Measurements from ENCODE around the gene TPGS2. TPM values are rescaled to one million over a fixed set of nuclear protein-coding genes. Genes with fewer than 3 reads are reported as not detected.

TPGS2 gene
- total RNA-seq, 1 donor from 2014 or later: 138 TPM

- no peaks in the 10 kb centered on the region for H3K36me3 Mint-ChIP-seq (ENCODE audit: low read depth, unreplicated experiment)
- no peak for TF ChIP-seq CTCF (IDR thresholded peaks at IDR 0.05; ENCODE audit: unreplicated experiment)
- no peak for DNase-seq (ENCODE audit: low spot score)
- no peak overlapping the region for H3K27ac Mint-ChIP-seq (ENCODE audit: unreplicated experiment)
- H3K4me3 Mint-ChIP-seq (ENCODE audit: unreplicated experiment): no peak overlapping the region
- peaks cover 4% of the 10 kb centered on the region for H3K27me3 Mint-ChIP-seq (ENCODE audit: unreplicated experiment)
- H3K4me1 Mint-ChIP-seq (ENCODE audit: unreplicated experiment): peaks cover 1% of the 10 kb centered on the region
- H3K9me3 Mint-ChIP-seq (ENCODE audit: unreplicated experiment): no peaks in the 10 kb centered on the region
These were observed 75.6 kb downstream of the TPGS2 start for GRCh38 chr18:36752929-36753865.

GRCh38 chr18:36745219-36745975, 83.4 kb downstream of the TPGS2 start:
- Mint-ChIP-seq H3K36me3 (ENCODE audit: low read depth, unreplicated experiment) (no peaks in the 10 kb centered on the region), H3K4me3 (ENCODE audit: unreplicated experiment) (no peak overlapping the region), H3K4me1 (ENCODE audit: unreplicated experiment) (peaks cover 2% of the 10 kb centered on the region), H3K9me3 (ENCODE audit: unreplicated experiment) (no peaks in the 10 kb centered on the region), H3K27ac (ENCODE audit: unreplicated experiment) (no peak overlapping the region), H3K27me3 (ENCODE audit: unreplicated experiment) (peaks cover 7% of the 10 kb centered on the region)
- TF ChIP-seq CTCF (IDR thresholded peaks at IDR 0.05; ENCODE audit: unreplicated experiment): no peak
- DNase-seq (ENCODE audit: low spot score): no peak

- Mint-ChIP-seq H3K4me1 (ENCODE audit: unreplicated experiment) (peaks cover 2% of the 10 kb centered on the region), H3K9me3 (ENCODE audit: unreplicated experiment) (no peaks in the 10 kb centered on the region), H3K36me3 (ENCODE audit: low read depth, unreplicated experiment) (no peaks in the 10 kb centered on the region), H3K27ac (ENCODE audit: unreplicated experiment) (no peak overlapping the region), H3K4me3 (ENCODE audit: unreplicated experiment) (no peak overlapping the region), H3K27me3 (ENCODE audit: unreplicated experiment) (peaks cover 4% of the 10 kb centered on the region)
- no peak for TF ChIP-seq CTCF (IDR thresholded peaks at IDR 0.05; ENCODE audit: unreplicated experiment)
- DNase-seq (ENCODE audit: low spot score): no peak
These were observed 84.4 kb downstream of the TPGS2 start for GRCh38 chr18:36744261-36744876.

Other genes with a start within 250 kb of the TPGS2 start
- gene KIAA1328, start 125 bp upstream of the TPGS2 start, total RNA-seq (ENCODE audit: unreplicated experiment): 9.2 TPM